SU-DHL-6 (cell line): ENCODE data around the gene SOX5.

Experiments
- CTCF ChIP-seq: fragments of 200-600 bp; sonication (generic); IDR thresholded peaks from one replicate; pipeline ENCODE4 v1.5.1; 2017; ENCODE audit warnings: antibody characterized with exemption, mild to moderate bottlenecking, low read length, moderate library complexity; ENCODE audit not compliant: insufficient read depth, poor library complexity, severe bottlenecking
- EZH2phosphoT487 ChIP-seq: fragments of 200-600 bp; sonication (generic), shearing (Covaris generic); conservative IDR thresholded peaks from 2 replicates; pipeline ENCODE4 v1.6.1; 2018; ENCODE audit warnings: mild to moderate bottlenecking, antibody characterized with exemption, low read length, moderate library complexity, mixed read lengths

- TF ChIP-seq CTCF (no peak), EZH2phosphoT487 (no peak)
Measured at GRCh38 chr12:23618718-23619117, 330.8 kb downstream of the SOX5 start.
